Sigmoid colon (tissue), 7 donors: ENCODE measurements around the gene ENDOV. TPM values are rescaled to one million over a fixed set of nuclear protein-coding genes. Genes with fewer than 3 reads are reported as not detected.

Experiments
- DNase-seq: peaks from one replicate; pipeline ENCODE4 v3.0.0-alpha.2; 2019
- H3K27ac ChIP-seq, 4 donors: fragments of 200-600 bp; sonication (generic); one replicate each; pipeline ENCODE4 v1.5.1; 2016 to 2019; ENCODE audit warnings: mild to moderate bottlenecking in 1 of 4
- H3K27me3 ChIP-seq, 3 donors: fragments of 200-600 bp; sonication (generic); one replicate each; pipeline ENCODE4 v1.5.1; 2019; ENCODE audit warnings: mild to moderate bottlenecking in 1 of 3
- H3K36me3 ChIP-seq, 4 donors: fragments of 200-600 bp; sonication (generic); one replicate each; pipeline ENCODE4 v1.5.1; 2016 to 2019
- H3K4me1 ChIP-seq, 4 donors: fragments of 200-600 bp; sonication (generic); one replicate each; pipeline ENCODE4 v1.5.1; 2017 to 2019
- H3K4me3 ChIP-seq, 4 donors: fragments of 200-600 bp; sonication (generic); one replicate each; pipeline ENCODE4 v1.5.1; 2017 to 2019; ENCODE audit warnings: mild to moderate bottlenecking in 2 of 4, moderate library complexity in 1 of 4
- H3K9me3 ChIP-seq, 4 donors: fragments of 200-600 bp in 3 of 4; sonication (generic) in 3 of 4; one replicate each; pipeline versions ENCODE4 v1.5.1 to v1.6.1; 2013 to 2019
- CTCF ChIP-seq, 4 experiments: fragments of 450-650 bp in 3 of 4; fragments of 200-600 bp in 1 of 4; IDR thresholded peaks; one replicate each; pipeline ENCODE4 v1.5.1; 2016 to 2019; ENCODE audit warnings: antibody characterized with exemption in 4 of 4, mild to moderate bottlenecking in 3 of 4, moderate library complexity in 2 of 4
- EP300 ChIP-seq, 4 donors: sonication (generic); formaldehyde crosslinking; IDR thresholded peaks; one replicate each; pipeline ENCODE4 v1.6.1; 2017; ENCODE audit warnings: antibody characterized with exemption in 4 of 4
- POLR2A ChIP-seq, 2 donors: fragments of 450-650 bp; IDR thresholded peaks; one replicate each; pipeline ENCODE4 v1.6.1; 2016; ENCODE audit warnings: antibody characterized with exemption in 2 of 2, mild to moderate bottlenecking in 2 of 2, moderate library complexity in 2 of 2
- POLR2AphosphoS5 ChIP-seq, 4 donors: sonication (generic); formaldehyde crosslinking; IDR thresholded peaks; one replicate each; pipeline ENCODE4 v1.6.1; 2017; ENCODE audit warnings: antibody characterized with exemption in 4 of 4
- WGBS, 2 donors: extraction: QIAGEN DNeasy Blood & Tissue Kit; methylation state at CpG; one replicate each; pipeline ENCODE4 v1.1.7; 2013; 5-methylcytosine and 5-hydroxymethylcytosine counted together
- intact Hi-C: fragments of 100-400 bp; cut with DNase I; formaldehyde crosslinking; loops from one replicate; pipeline ENCODE4 v1.15.1; 2023
- polyA plus RNA-seq, 3 donors: library from polyadenylated mRNA; stranded (reverse); fragments of 200-250 nt; gene quantifications; one replicate each; pipeline ENCODE4 v1.2.3, GENCODE V29; 2013
- small RNA-seq, 3 donors: library from RNA; depleted of rRNA; stranded (forward); fragments of <200 nt; gene quantifications; one replicate each; pipeline ENCODE3, GENCODE V24; 2016
- total RNA-seq, 4 donors: library from RNA; depleted of rRNA; stranded (reverse); fragments of >200 nt; gene quantifications; one replicate each; pipeline ENCODE4 v1.1.0, GENCODE V29; 2016
- donor health status: healthy with polysubstance abuse.
- donor health status: Bipolar disorder and iron deficiency.
- donor health status: healthy.

The ENDOV gene
- total and polyA plus RNA-seq, 7 donors = 9.5 to 23.5 (median 17.4) TPM

DNA sequence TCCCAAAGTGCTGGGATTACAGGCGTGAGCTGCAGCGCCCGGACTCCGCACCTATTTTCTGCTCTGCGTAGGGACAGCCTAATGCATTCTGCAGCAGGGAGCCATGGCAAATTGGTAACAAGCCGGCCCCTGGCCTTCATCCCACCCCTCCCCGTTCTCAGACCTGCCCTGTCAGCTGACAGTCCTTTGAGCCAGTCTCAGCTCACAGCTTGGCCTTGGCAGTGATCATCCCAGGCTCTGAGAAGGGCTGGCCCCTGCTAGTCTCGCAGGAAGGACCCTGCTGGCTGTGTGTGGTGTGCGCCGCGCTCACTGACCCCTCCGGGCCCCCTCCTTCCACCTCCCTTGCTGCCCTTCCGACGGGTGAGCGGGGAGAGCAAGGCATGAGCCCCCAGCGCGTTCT, 71.7 kb downstream of the ENDOV start:
- 43 to 46% methylated on average over 17 of the region's 17 CpGs for WGBS, 2 donors
- TF ChIP-seq CTCF (IDR thresholded peaks at IDR 0.05) = no peak
- H3K4me3 ChIP-seq = no peak overlapping the region
- H3K9me3 ChIP-seq = peaks cover 0 to 6% (median 0%) of the 10 kb centered on the region in 4 donors
- H3K4me1 ChIP-seq = no peaks in the 10 kb centered on the region
- no peaks in the 10 kb centered on the region for H3K36me3 ChIP-seq
- peaks cover 0 to 37% (median 21%) of the 10 kb centered on the region in 3 donors for H3K27me3 ChIP-seq
- intact Hi-C loops = no loop called here
- H3K27ac ChIP-seq = no peak overlapping the region
- no peak for DNase-seq

DNA sequence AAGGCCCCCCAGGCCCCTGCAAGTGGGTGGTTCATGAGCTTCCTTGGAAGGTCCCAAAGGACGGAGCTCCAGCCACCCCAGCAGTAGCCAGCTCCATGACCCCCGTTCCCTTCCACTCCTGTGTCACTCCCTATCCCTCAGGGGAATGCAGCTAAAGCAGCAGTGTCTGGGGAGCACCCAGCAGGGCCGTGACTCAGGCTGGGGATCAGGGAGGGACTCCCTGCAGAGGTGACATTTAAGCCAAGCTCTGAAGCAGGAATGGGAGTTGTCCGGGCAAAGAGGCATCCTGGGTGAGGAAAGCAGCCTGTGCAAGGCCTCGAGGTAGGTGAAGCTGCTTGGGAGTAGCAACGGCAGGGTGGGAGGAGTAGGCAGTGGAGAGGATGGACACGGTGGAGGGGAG, 72.5 kb downstream of the ENDOV start:
- no peak overlapping the region for H3K27ac ChIP-seq
- no peak overlapping the region for H3K4me3 ChIP-seq
- intact Hi-C loops = no loop called here
- H3K27me3 ChIP-seq = peaks cover 0 to 29% (median 13%) of the 10 kb centered on the region in 3 donors
- DNase-seq = no peak
- TF ChIP-seq EP300 (IDR thresholded peaks at IDR 0.05) (no peak), POLR2A (IDR thresholded peaks at IDR 0.05) (no peak), CTCF (IDR thresholded peaks at IDR 0.05) (no peak), POLR2AphosphoS5 (IDR thresholded peaks at IDR 0.05) (no peak)
- peaks cover 0 to 6% (median 0%) of the 10 kb centered on the region in 4 donors for H3K9me3 ChIP-seq
- 49 to 58% methylated on average over 7 of the region's 7 CpGs for whole genome bisulfite sequencing, 2 donors
- H3K36me3 ChIP-seq = no peaks in the 10 kb centered on the region
- H3K4me1 ChIP-seq = no peaks in the 10 kb centered on the region

Small RNAs within 50 kb of the gene (small RNA-seq; reads per million reads assigned to genes)
- gene MIR4730 = 0 reads per million in 3 donors

Other genes with a start within 250 kb of the ENDOV start
- not detected for gene CARD14, start 245.1 kb upstream of the ENDOV start, total RNA-seq
- 1 to 10 TPM in 2 of 3 donors, under 1 TPM in 1; 0.23 to 1.8 (median 1.5) TPM for gene CARD14, start 245.1 kb upstream of the ENDOV start, polyA plus RNA-seq
- gene SGSH, start 194.8 kb upstream of the ENDOV start, total RNA-seq = 10 to 100 TPM; 11.4 to 31.6 (median 12.9) TPM
- gene SGSH, start 194.8 kb upstream of the ENDOV start, polyA plus RNA-seq = 10 to 100 TPM in 1 of 3 donors, 1 to 10 TPM in 2; 3.6 to 37.0 (median 6.7) TPM
- gene SLC26A11, start 194.7 kb upstream of the ENDOV start, total RNA-seq = 10 to 100 TPM in 3 of 4 donors, 1 to 10 TPM in 1; 6.8 to 14.5 (median 11.5) TPM
- 1 to 10 TPM; 2.3 to 9.3 (median 3.0) TPM for gene SLC26A11, start 194.7 kb upstream of the ENDOV start, polyA plus RNA-seq
- gene RNF213, start 154.3 kb upstream of the ENDOV start, total RNA-seq = 100 to 1,000 TPM in 1 of 4 donors, 10 to 100 TPM in 3; 48.2 to 109 (median 52.7) TPM
- gene RNF213, start 154.3 kb upstream of the ENDOV start, polyA plus RNA-seq = 100 to 1,000 TPM in 1 of 3 donors, 10 to 100 TPM in 1, 1 to 10 TPM in 1; 7.8 to 138 (median 14.6) TPM
- 10 to 100 TPM; 36.9 to 67.3 (median 46.0) TPM for gene NPTX1, start 61.4 kb downstream of the ENDOV start, total RNA-seq
- gene NPTX1, start 61.4 kb downstream of the ENDOV start, polyA plus RNA-seq = 1 to 10 TPM in 1 of 3 donors, under 1 TPM in 2; 0.60 to 1.9 (median 0.69) TPM
- gene RPTOR, start 129.7 kb downstream of the ENDOV start, total RNA-seq = 10 to 100 TPM; 22.9 to 68.7 (median 35.0) TPM
- gene RPTOR, start 129.7 kb downstream of the ENDOV start, polyA plus RNA-seq = 10 to 100 TPM in 1 of 3 donors, 1 to 10 TPM in 2; 3.7 to 20.6 (median 9.0) TPM